HEK293 (cell line): ENCODE data around the gene PLA2G4A.

ENCODE experiments used
- BCL11A ChIP-seq: fragments of 450-650 bp; formaldehyde crosslinking; IDR thresholded peaks from 2 replicates; pipeline ENCODE4 v1.5.1; 2016; ENCODE audit warnings: low read depth, missing biosample characterization, missing genetic modification characterization
- GLI4 ChIP-seq: fragments of 450-650 bp; formaldehyde crosslinking; IDR thresholded peaks from 2 replicates; pipeline ENCODE4 v1.5.1; 2016; ENCODE audit warnings: missing biosample characterization, missing genetic modification characterization
- ZBTB7A ChIP-seq: fragments of 450-650 bp; formaldehyde crosslinking; IDR thresholded peaks from 2 replicates; pipeline ENCODE4 v1.5.1; 2016; ENCODE audit warnings: low read depth, missing biosample characterization, missing genetic modification characterization
- ZNF416 ChIP-seq: fragments of 450-650 bp; formaldehyde crosslinking; IDR thresholded peaks from 2 replicates; pipeline ENCODE4 v1.5.1; 2016; ENCODE audit warnings: missing biosample characterization, missing genetic modification characterization
- ZNF549 ChIP-seq: fragments of 450-650 bp; IDR thresholded peaks from 2 replicates; pipeline ENCODE4 v1.5.1; 2018; ENCODE audit warnings: missing biosample characterization, missing genetic modification characterization, mild to moderate bottlenecking, inconsistent platforms, moderate library complexity
- ZNF830 ChIP-seq: fragments of 450-650 bp; IDR thresholded peaks from 2 replicates; pipeline ENCODE4 v1.5.0; 2018; ENCODE audit warnings: missing biosample characterization, missing genetic modification characterization, low read depth, mild to moderate bottlenecking, moderate library complexity
- ZSCAN30 ChIP-seq: fragments of 450-650 bp; IDR thresholded peaks from 2 replicates; pipeline ENCODE4 v1.5.1; 2018; ENCODE audit warnings: missing biosample characterization, mild to moderate bottlenecking, missing genetic modification characterization, moderate library complexity
- ZXDB ChIP-seq: fragments of 450-650 bp; formaldehyde crosslinking; IDR thresholded peaks from 2 replicates; pipeline ENCODE4 v1.5.1; 2016; ENCODE audit warnings: missing biosample characterization, missing genetic modification characterization
- TF ChIP-seq, protein P1 (sequence below): fragments of 450-650 bp; formaldehyde crosslinking; IDR thresholded peaks from 2 replicates; pipeline ENCODE4 v1.5.1; 2016; ENCODE audit warnings: missing biosample characterization, missing genetic modification characterization
- TF ChIP-seq, protein P2 (sequence below): sonication (generic); formaldehyde crosslinking; IDR thresholded peaks from 2 replicates; pipeline ENCODE4 v1.8.1; 2022; ENCODE audit warnings: mild to moderate bottlenecking, moderate library complexity, missing genetic modification reagents

DNA sequence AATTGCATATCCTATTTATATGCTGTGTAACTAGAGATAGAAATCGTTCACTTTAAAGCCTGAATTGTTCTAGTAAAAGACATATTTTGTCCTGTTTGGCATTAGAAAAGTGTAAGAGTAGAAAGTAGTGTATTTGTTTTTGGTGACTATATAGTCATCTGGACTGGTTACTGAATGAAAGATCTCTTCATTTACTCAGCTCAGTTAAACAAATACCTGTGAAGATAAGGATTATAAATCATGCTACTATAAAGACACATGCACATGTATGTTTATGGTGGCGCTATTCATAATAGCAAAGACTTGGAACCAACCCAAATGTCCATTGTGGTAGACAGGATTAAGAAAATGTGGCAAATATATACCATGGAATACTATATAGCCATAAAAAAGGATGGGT is 125.1 kb downstream of the PLA2G4A start:
- TF ChIP-seq, protein P1, sequence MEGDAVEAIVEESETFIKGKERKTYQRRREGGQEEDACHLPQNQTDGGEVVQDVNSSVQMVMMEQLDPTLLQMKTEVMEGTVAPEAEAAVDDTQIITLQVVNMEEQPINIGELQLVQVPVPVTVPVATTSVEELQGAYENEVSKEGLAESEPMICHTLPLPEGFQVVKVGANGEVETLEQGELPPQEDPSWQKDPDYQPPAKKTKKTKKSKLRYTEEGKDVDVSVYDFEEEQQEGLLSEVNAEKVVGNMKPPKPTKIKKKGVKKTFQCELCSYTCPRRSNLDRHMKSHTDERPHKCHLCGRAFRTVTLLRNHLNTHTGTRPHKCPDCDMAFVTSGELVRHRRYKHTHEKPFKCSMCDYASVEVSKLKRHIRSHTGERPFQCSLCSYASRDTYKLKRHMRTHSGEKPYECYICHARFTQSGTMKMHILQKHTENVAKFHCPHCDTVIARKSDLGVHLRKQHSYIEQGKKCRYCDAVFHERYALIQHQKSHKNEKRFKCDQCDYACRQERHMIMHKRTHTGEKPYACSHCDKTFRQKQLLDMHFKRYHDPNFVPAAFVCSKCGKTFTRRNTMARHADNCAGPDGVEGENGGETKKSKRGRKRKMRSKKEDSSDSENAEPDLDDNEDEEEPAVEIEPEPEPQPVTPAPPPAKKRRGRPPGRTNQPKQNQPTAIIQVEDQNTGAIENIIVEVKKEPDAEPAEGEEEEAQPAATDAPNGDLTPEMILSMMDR (tag by site-specific recombination) = no peak
- no peak for TF ChIP-seq ZNF830 (tag by site-specific recombination)
- TF ChIP-seq BCL11A (tag by site-specific recombination) = no peak
- TF ChIP-seq, protein P2, sequence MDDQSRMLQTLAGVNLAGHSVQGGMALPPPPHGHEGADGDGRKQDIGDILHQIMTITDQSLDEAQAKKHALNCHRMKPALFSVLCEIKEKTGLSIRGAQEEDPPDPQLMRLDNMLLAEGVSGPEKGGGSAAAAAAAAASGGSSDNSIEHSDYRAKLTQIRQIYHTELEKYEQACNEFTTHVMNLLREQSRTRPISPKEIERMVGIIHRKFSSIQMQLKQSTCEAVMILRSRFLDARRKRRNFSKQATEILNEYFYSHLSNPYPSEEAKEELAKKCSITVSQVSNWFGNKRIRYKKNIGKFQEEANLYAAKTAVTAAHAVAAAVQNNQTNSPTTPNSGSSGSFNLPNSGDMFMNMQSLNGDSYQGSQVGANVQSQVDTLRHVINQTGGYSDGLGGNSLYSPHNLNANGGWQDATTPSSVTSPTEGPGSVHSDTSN (CRISPR knock-in tag) = no peak
- no peak for TF ChIP-seq ZNF549 (tag by site-specific recombination)
- no peak for TF ChIP-seq ZNF416 (tag by site-specific recombination)
- no peak for TF ChIP-seq ZSCAN30 (tag by site-specific recombination)
- no peak for TF ChIP-seq GLI4
- no peak for TF ChIP-seq ZBTB7A
- no peak for TF ChIP-seq ZXDB
